ENCODE data around the gene ZNF76.

GRCh38 chr6:35300848-35301247, 41.3 kb downstream of the ZNF76 start:
- TF ChIP-seq, protein P1, sequence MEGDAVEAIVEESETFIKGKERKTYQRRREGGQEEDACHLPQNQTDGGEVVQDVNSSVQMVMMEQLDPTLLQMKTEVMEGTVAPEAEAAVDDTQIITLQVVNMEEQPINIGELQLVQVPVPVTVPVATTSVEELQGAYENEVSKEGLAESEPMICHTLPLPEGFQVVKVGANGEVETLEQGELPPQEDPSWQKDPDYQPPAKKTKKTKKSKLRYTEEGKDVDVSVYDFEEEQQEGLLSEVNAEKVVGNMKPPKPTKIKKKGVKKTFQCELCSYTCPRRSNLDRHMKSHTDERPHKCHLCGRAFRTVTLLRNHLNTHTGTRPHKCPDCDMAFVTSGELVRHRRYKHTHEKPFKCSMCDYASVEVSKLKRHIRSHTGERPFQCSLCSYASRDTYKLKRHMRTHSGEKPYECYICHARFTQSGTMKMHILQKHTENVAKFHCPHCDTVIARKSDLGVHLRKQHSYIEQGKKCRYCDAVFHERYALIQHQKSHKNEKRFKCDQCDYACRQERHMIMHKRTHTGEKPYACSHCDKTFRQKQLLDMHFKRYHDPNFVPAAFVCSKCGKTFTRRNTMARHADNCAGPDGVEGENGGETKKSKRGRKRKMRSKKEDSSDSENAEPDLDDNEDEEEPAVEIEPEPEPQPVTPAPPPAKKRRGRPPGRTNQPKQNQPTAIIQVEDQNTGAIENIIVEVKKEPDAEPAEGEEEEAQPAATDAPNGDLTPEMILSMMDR (IDR thresholded peaks at IDR 0.05): no peak
- TF ChIP-seq POLR2A (IDR thresholded peaks at IDR 0.05) (no peak), POLR2AphosphoS5 (IDR thresholded peaks at IDR 0.05) (no peak)

Measured in suprapubic skin (tissue), 4 donors.